ENCODE data around the gene WDR55.
"Not testable (repeated sequence)": the region's sequence is repeated elsewhere in the genome, so short reads cannot be mapped to it uniquely, and the experiment has no call there.

WDR55 gene

GRCh38 chr5:140664030-140664358 is 710 bp upstream of the WDR55 start:
- peak overlapping the region; percentile 90 for H3K27ac ChIP-seq
- TF ChIP-seq, protein P1, sequence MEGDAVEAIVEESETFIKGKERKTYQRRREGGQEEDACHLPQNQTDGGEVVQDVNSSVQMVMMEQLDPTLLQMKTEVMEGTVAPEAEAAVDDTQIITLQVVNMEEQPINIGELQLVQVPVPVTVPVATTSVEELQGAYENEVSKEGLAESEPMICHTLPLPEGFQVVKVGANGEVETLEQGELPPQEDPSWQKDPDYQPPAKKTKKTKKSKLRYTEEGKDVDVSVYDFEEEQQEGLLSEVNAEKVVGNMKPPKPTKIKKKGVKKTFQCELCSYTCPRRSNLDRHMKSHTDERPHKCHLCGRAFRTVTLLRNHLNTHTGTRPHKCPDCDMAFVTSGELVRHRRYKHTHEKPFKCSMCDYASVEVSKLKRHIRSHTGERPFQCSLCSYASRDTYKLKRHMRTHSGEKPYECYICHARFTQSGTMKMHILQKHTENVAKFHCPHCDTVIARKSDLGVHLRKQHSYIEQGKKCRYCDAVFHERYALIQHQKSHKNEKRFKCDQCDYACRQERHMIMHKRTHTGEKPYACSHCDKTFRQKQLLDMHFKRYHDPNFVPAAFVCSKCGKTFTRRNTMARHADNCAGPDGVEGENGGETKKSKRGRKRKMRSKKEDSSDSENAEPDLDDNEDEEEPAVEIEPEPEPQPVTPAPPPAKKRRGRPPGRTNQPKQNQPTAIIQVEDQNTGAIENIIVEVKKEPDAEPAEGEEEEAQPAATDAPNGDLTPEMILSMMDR (conservative IDR thresholded peaks at IDR 0.05), result no peak

GRCh38 chr5:140671035-140671434 is 6.3 kb downstream of the WDR55 start:
- not testable (repeated sequence) for H3K27ac ChIP-seq

DNA sequence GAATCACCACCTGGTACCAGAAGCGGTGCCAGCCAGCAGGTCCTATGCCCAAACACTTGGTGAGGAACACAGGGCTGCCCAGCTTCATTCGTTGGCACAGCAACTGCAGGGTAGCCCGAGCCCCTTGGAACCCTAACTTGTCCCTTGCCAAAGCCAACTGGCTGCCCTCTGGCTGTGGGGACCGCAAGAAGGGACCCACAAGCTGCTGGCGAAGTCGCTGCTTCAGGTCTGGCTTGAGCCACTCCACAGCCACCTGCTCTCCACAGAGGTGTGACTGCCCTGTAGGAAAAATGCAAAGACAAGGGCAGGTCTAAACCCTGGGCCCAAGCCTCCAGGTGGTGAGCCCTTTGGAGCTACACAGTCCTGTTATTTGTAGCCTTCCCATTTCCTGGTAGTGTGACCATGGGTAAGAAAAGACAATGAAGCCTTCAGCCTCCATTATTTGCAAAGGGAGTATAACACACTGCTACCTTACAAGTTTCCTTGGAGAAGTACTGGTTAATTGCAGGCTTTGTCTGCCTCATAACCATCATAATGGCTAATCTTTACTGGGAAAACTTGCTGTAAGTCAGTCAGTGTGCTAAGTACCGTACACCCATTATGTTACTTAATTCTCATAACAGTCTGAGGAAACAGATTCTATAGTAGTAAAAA is 6.9 kb downstream of the WDR55 start:
- H3K27ac ChIP-seq, result no peak overlapping the region
- TF ChIP-seq, protein P1 (conservative IDR thresholded peaks at IDR 0.05), result no peak

DNA sequence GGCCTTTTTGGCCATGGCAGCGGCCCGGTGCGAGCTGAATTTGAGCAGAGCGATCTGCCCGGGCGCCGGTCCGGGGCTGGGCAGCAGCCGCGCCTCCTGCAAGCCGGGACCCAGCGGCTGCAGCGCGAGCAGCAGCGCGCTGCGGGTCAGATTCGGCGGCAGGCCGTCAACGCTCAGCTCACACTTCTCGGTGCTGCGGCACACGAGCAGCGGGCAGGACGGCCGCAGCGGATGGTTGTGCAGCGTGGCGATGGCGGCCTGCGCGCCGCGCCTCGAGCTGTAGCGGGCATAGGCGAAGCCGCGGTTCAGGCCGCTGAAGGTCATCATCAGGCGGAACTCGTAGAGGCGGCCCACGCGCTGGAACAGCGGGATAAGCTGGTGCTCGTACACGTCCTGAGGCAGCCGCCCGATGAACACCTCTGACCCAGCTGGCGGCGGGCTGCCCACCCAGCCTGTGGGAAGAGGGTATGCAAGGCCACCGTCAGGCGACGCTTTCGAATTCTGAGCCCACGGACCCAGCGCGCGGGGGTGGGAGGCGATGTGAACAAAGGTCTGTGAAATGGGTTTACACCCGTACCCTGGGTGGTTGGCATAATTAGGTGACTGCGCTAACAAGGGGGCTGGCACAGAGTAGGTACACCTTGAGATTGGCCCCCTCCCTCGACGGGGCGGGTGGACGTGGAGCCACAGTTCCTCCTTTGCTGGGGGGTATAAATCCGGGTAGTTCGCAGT is 7.9 kb downstream of the WDR55 start:
- no peak overlapping the region for H3K27ac ChIP-seq
- TF ChIP-seq, protein P1 (conservative IDR thresholded peaks at IDR 0.05), result no peak

DNA sequence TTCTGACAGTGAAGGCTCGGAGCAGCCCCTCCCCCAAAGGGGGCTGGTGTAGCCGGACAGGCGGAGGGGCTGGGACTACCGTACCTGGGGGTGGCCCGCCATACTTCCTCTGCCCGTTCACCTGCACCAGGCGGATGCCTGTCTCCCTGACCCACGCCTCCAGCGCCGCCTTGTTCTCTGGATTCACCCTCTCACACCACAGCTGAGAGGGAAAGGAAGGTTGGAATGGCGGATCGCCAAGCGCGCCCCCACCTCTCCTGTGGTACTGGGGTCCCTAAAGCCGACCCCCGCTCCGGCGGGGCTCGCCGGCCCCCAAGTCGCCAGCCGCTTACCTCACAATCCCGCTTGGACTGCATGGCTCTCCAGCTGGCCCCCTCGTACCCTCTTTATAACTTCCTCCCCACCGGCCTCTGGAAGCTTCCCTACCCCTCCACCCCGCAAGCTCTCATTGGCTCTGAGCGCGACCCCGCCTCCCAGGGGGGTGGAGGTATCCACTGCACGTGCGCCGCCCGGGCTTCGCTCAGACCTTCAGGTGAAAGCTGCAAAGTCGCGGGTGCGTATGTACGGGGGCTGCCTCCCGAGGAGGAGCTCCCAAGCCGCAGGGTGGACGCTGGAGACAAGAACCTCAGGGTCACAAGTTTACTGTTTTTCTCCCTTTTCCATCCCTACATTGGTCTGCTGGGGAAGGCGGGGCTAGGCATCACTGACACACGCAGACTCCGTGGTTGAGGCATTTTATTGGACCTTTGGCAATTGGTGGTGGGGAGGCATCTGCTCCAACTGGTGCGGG is 8.7 kb downstream of the WDR55 start, which contains the start of gene DND1:
Gene DND1, minus strand, starts transcription at position 390 of the 790 bp plus-strand sequence. Its CDS starts 34 bp downstream, at position 356.
- H3K27ac ChIP-seq, result no peak within 1 kb of the TSS

GRCh38 chr5:140674211-140674610 is 9.5 kb downstream of the WDR55 start:
- TF ChIP-seq, protein P1 (conservative IDR thresholded peaks at IDR 0.05), result no peak
- H3K27ac ChIP-seq, result no peak overlapping the region

More for the DNA sequence above, 8.7 kb downstream of the WDR55 start, which contains the start of gene DND1:
- TF ChIP-seq, protein P1 (conservative IDR thresholded peaks at IDR 0.05), result no peak

DNA sequence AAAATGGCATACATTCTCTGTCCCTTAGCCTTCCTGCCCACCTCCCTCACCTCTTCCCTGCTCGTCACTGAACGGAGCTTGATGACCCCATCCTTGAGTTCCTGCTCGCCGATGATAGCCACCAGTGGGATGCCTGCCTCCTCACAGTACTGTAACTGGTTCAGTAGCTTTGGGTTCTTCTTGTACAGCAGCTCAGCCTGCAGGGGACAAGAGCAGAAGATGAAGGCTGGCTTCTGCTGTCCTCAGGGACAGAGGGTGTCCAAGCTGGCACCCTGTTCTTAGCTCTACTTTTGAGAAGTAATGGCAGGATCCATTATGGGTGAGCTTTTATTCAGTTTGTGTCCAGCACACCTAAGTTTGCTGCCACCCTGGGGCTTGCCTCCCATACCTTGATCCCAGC is 9.9 kb downstream of the WDR55 start:
- TF ChIP-seq, protein P1 (conservative IDR thresholded peaks at IDR 0.05), result no peak
- H3K27ac ChIP-seq, result no peak overlapping the region

Measured in VCaP (cell line).